HEK293T (cell line): ENCODE results near the gene GALNT2.

ENCODE experiments used
- ARNT ChIP-seq: fragments of 450-650 bp; IDR thresholded peaks from 2 replicates; pipeline ENCODE4 v1.6.1; 2017; ENCODE audit warnings: mild to moderate bottlenecking
- FOXA1 ChIP-seq: fragments of 450-650 bp; IDR thresholded peaks from 2 replicates; pipeline ENCODE4 v1.6.1; 2016; ENCODE audit warnings: mild to moderate bottlenecking
- FOXM1 ChIP-seq: fragments of 450-650 bp; IDR thresholded peaks from 2 replicates; pipeline ENCODE4 v1.6.1; 2017; ENCODE audit warnings: mild to moderate bottlenecking, borderline replicate concordance
- HDGF ChIP-seq: fragments of 450-650 bp; IDR thresholded peaks from 2 replicates; pipeline ENCODE4 v1.6.1; 2017; ENCODE audit warnings: antibody characterized with exemption, borderline replicate concordance
- LEF1 ChIP-seq: fragments of 450-650 bp; IDR thresholded peaks from 2 replicates; pipeline ENCODE4 v1.6.1; 2017; ENCODE audit warnings: mild to moderate bottlenecking, borderline replicate concordance
- SP1 ChIP-seq: fragments of 450-650 bp; IDR thresholded peaks from 2 replicates; pipeline ENCODE4 v1.6.1; 2017

GRCh38 chr1:230273141-230273710 lies 206.2 kb downstream of the GALNT2 start:
- no peak for TF ChIP-seq SP1
- no peak for TF ChIP-seq FOXA1
- TF ChIP-seq HDGF = no peak
- no peak for TF ChIP-seq FOXM1
- no peak for TF ChIP-seq LEF1
- no peak for TF ChIP-seq ARNT
